GM19438 (cell line): ENCODE measurements around the gene PARD3.
"Not testable (repeated sequence)": the region's sequence is repeated elsewhere in the genome, so short reads cannot be mapped to it uniquely, and the experiment has no call there.

Experiments
- ATAC-seq: cut with Tn5 transposase; IDR thresholded peaks from one replicate; pipeline ENCODE4 v1.9.1; 2021; ENCODE audit warnings: low read depth; ENCODE audit not compliant: unreplicated experiment

PARD3 gene

DNA sequence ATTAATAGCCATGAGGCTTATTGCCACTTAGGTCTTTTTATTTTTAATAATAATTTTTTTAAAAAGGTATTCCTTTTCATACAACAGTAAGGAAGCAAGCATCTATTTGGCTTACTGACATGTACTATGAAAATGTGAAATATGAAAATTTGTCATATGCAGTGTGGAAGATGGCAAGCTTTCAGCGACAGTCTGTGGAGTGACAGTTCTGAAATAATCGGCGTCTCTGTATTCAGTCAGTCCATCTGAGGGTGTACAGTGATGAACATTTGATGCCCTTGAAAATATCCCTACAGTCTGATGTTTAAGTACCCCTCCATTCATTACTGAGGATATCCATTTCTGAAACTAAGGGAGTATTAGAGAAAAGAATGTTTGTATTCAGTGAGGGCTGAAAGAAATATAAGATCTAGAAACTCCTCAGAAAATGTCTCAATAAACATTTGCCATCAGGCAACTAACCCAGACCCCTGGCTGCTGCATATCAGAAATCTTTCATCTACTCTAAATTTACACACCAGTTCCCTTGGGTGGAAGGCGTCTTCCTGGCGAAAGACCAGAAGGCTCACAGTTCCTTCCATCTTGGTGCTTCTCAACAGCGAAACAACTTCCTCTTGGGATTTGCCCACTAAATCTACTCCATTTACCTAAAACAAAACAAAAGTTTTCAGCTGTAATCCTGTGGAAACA is 440.6 kb downstream of the PARD3 start:
- ATAC-seq = peak; percentile 22

GRCh38 chr10:34373211-34373610 is 441.9 kb downstream of the PARD3 start:
- ATAC-seq = no peak

- no peak for ATAC-seq
Measured at GRCh38 chr10:34372509-34372908, 442.6 kb downstream of the PARD3 start.

GRCh38 chr10:34370126-34370525 is 445.0 kb downstream of the PARD3 start:
- ATAC-seq = no peak

- ATAC-seq = no peak
Measured at GRCh38 chr10:34369120-34369519, 446.0 kb downstream of the PARD3 start.

DNA sequence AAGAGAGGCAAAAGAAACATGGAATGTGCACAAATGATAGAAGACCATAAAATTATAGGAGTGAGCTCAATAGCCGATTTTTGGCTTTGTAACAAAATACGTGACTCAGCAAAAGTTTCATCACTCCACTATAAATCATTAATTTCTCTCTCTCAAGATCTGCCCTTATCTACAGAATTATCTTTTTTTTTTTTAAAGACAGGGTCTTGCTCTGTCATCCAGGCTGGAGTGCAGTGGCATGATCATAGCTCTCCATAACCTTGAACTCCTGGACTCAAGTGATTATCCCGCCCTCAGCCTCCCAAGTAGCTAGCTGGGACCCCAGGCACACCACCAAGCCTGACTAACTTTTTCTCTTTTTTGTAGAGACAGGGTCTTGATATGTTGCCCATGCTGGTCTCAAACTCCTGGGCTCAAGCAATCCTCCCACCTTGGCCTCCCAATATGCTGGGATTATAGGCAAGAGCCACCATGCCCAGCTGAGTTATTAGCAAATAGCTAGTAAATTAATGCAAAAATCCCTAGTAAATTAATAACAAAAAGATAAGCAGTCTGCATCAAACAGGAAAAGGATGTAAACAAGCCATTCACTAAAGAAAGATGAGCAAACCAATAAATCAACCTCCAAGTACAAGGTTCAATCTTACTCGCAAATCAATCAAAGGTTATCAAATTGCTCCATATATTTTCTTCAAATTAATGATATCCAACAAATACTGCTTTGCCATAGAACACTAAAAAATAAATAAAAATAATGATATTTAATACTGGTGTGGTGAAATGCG is 450.7 kb downstream of the PARD3 start:
- no peak for ATAC-seq

DNA sequence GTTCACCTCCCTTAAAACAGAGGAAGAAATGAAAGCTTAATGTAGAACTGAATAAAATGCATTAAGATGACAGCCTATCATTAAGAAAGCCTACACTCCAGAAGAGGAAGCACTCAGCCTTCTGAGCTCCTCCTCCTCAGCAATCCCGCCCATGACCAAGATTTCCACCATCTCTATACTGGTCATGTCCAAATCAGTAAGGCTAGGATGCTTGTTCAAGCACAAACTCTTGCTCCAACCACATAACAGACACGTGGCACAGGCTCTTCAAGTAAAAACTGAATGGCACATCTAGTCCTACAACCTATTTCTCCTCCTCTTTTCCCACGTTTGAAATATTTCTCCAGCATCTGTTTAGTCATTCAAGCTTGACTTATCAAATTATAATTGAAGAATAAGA is 454.1 kb downstream of the PARD3 start:
- no peak for ATAC-seq

- no peak for ATAC-seq
Measured at GRCh38 chr10:34359435-34359813, 455.7 kb downstream of the PARD3 start.

DNA sequence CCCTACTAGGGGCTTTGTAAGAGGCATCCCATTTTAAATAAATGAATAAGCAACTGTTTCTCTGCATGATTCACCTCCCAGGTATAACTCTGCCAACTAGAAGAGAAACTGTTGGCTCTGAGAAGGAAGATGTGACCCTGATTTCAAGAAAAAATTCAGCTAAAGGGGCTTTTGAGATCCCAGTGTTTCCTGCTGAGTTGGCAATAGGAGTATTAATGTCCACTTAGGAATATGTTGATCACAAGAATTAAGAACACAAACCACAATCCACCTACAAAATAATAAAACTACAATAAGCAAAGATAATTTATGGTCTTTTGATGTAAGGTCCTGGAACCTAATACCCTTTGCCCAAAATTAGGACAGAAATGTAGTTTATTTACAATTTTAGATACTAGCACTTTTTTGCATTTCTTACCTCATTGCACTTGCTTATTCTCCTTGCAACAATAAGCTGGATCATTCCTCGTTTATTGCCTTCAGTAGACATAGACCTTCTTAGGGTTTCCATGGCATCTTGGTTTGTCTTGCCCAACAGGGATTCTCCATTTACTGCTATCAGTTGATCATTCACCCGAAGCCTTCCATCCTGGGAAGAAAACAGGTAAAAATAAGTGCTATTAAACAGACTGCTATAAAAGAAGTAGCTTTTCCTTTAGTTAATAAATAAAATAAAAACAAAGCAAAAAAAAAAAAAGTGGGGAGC is 456.2 kb downstream of the PARD3 start:
- no peak for ATAC-seq

GRCh38 chr10:34356463-34356862 is 458.6 kb downstream of the PARD3 start:
- no peak for ATAC-seq

GRCh38 chr10:34353530-34353929 is 461.6 kb downstream of the PARD3 start:
- not testable (repeated sequence) for ATAC-seq

- not testable (repeated sequence) for ATAC-seq
Measured at GRCh38 chr10:34352599-34353204, 462.4 kb downstream of the PARD3 start.

- ATAC-seq = no peak
Measured at GRCh38 chr10:34351161-34351560, 463.9 kb downstream of the PARD3 start.

DNA sequence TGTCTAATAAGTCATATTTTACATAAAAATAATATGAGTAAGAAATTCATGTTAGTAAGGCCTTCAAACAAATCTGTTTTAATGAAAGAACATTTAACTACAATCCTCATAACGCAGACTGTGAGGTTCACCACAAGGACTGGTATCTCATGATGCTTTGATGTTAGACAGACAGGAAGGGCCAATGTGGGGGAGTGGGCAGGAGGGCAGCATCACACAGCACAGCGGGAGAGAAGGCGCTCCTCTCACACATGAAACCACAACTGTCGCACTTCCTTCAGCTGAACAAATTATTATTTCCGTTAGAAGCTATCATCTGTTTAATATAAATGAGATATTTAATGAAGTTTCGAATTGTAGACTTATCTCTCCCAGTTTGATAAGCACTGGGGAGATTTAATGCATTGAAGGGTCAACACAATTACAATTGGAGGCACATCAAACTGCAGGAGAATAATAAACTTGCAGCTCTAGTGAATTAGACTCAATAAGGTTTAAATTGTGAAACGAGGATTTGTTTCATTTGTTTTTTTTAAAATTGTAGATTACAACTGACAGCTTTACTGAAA is 466.1 kb downstream of the PARD3 start:
- no peak for ATAC-seq

- no peak for ATAC-seq
Measured at GRCh38 chr10:34348021-34348420, 467.1 kb downstream of the PARD3 start.

DNA sequence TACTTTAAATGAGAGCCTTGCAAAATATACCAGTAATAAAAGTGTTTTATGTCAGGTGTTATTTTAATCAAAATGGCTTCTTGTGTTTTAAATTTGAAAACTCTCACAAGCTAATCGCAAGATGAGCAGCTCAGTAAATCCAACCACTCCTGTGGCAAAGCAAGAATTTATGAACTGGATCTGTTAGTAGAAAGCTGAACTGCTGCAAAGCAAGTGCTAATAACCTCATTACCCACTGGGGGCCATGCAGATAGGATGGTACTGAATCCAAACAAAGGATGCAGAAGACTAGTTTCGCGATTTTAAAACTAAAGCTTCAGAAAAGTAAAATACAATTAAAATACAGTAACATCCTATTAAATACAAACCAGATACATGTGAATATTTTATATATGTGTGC is 468.0 kb downstream of the PARD3 start:
- no peak for ATAC-seq

DNA sequence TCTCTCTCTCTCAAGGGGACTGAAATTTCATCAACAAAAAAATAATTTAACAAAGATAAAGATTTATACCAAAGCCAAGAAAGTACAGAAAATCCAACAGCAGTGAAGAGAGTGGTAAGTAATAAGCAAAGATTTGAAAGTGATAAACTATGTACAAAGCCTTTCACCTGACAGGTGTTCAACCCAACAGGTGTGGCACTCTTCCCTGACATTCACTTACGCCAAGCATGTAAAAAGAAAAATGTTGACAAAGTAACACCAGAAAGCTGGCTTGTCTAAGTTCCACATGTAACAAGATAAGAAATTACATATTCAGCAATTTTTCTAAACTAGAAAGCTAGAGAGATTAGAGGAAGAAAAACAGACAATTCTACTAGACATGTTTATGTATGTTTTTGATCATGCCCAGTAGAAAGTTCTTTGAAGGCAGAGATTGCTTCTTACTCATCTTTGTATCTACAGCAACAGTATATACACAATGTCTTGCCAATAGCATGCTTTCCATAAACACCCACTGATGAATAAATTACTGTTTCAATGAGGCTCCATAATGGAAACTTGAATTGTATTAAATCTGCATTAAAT is 468.5 kb downstream of the PARD3 start:
- no peak for ATAC-seq

GRCh38 chr10:34345383-34345782 is 469.7 kb downstream of the PARD3 start:
- ATAC-seq = no peak

GRCh38 chr10:34343764-34344163 is 471.3 kb downstream of the PARD3 start:
- no peak for ATAC-seq

DNA sequence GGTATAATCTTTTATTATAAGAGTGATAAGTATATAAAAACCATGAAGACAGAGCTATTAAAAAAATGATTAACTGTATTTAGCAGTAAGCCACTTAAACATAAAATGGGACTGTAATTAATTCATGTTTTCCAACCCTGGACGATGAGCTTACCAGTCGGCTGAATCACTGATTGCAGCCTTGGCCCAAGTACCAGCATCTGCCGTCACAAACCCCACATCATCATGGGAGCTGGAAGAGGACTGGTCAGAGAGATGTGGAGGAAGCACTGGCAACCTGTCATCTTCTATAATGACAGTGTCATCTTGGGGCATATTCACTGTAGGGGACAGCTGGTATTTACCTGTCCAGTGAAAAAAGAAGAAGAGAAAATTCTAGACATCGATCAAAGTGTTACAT is 473.6 kb downstream of the PARD3 start:
- ATAC-seq = no peak
